ENCODE measurements around the gene ZGPAT.

The ZGPAT gene

GRCh38 chr20:63688228-63689045 lies 19.4 kb upstream of the ZGPAT start:
- H3K27ac ChIP-seq (ENCODE audit: low read depth, low read length): no peak overlapping the region
- no peaks in the 10 kb centered on the region for H3K79me2 ChIP-seq (ENCODE audit: control insufficient read depth, low read length)
- no peaks in the 10 kb centered on the region for H3K9me2 ChIP-seq (replicated peaks; ENCODE audit: control insufficient read depth, low read length)
- no peak overlapping the region for H3K4me3 ChIP-seq (ENCODE audit: low read length)
- H3F3A ChIP-seq (ENCODE audit: control insufficient read depth, insufficient read depth): no peaks in the 10 kb centered on the region
- H3K4me2 ChIP-seq (ENCODE audit: low read length): no peak overlapping the region
- peaks cover 4% of the 10 kb centered on the region; the same call in 1 of the 2 replicates for H3K36me3 ChIP-seq (ENCODE audit: control insufficient read depth, low read length)
- TF ChIP-seq, protein P1, sequence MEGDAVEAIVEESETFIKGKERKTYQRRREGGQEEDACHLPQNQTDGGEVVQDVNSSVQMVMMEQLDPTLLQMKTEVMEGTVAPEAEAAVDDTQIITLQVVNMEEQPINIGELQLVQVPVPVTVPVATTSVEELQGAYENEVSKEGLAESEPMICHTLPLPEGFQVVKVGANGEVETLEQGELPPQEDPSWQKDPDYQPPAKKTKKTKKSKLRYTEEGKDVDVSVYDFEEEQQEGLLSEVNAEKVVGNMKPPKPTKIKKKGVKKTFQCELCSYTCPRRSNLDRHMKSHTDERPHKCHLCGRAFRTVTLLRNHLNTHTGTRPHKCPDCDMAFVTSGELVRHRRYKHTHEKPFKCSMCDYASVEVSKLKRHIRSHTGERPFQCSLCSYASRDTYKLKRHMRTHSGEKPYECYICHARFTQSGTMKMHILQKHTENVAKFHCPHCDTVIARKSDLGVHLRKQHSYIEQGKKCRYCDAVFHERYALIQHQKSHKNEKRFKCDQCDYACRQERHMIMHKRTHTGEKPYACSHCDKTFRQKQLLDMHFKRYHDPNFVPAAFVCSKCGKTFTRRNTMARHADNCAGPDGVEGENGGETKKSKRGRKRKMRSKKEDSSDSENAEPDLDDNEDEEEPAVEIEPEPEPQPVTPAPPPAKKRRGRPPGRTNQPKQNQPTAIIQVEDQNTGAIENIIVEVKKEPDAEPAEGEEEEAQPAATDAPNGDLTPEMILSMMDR (IDR thresholded peaks at IDR 0.05; ENCODE audit: low read depth, low read length, poor library complexity, severe bottlenecking): no peak
- TF ChIP-seq EZH2phosphoT487 (IDR thresholded peaks at IDR 0.05; ENCODE audit: borderline replicate concordance, low read length): no peak
- H4K20me1 ChIP-seq (ENCODE audit: control insufficient read depth, insufficient read depth, low read depth, low read length): no peaks in the 10 kb centered on the region
- H3K4me1 ChIP-seq (ENCODE audit: control insufficient read depth, low read length): no peaks in the 10 kb centered on the region
- no peaks in the 10 kb centered on the region for H3K27me3 ChIP-seq (ENCODE audit: control insufficient read depth, low read length)
- no peaks in the 10 kb centered on the region for H3K9me3 ChIP-seq (ENCODE audit: control insufficient read depth, insufficient read depth, low read length)

- no peaks in the 10 kb centered on the region for H4K20me1 ChIP-seq (ENCODE audit: control insufficient read depth, insufficient read depth, low read depth, low read length)
- no peaks in the 10 kb centered on the region for H3K9me3 ChIP-seq (ENCODE audit: control insufficient read depth, insufficient read depth, low read length)
- H3K4me3 ChIP-seq (ENCODE audit: low read length): no peak overlapping the region
- peaks cover 10% of the 10 kb centered on the region for H3K36me3 ChIP-seq (ENCODE audit: control insufficient read depth, low read length)
- H3F3A ChIP-seq (ENCODE audit: control insufficient read depth, insufficient read depth): no peaks in the 10 kb centered on the region
- H3K27me3 ChIP-seq (ENCODE audit: control insufficient read depth, low read length): no peaks in the 10 kb centered on the region
- H3K9me2 ChIP-seq (replicated peaks; ENCODE audit: control insufficient read depth, low read length): no peaks in the 10 kb centered on the region
- no peak overlapping the region for H3K4me2 ChIP-seq (ENCODE audit: low read length)
- no peaks in the 10 kb centered on the region for H3K4me1 ChIP-seq (ENCODE audit: control insufficient read depth, low read length)
- no peaks in the 10 kb centered on the region for H3K79me2 ChIP-seq (ENCODE audit: control insufficient read depth, low read length)
- no peak overlapping the region for H3K27ac ChIP-seq (ENCODE audit: low read depth, low read length)
- TF ChIP-seq, protein P1 (IDR thresholded peaks at IDR 0.05; ENCODE audit: low read depth, low read length, poor library complexity, severe bottlenecking): no peak
- no peak for TF ChIP-seq EZH2phosphoT487 (IDR thresholded peaks at IDR 0.05; ENCODE audit: borderline replicate concordance, low read length)
These were observed 18.5 kb upstream of the ZGPAT start for GRCh38 chr20:63689046-63690002.

- Histone ChIP-seq H3K4me1 (ENCODE audit: control insufficient read depth, low read length) (no peaks in the 10 kb centered on the region), H4K20me1 (ENCODE audit: control insufficient read depth, insufficient read depth, low read depth, low read length) (no peaks in the 10 kb centered on the region), H3K27ac (ENCODE audit: low read depth, low read length) (no peak overlapping the region), H3K27me3 (ENCODE audit: control insufficient read depth, low read length) (no peaks in the 10 kb centered on the region), H3K4me3 (ENCODE audit: low read length) (no peak overlapping the region), H3K36me3 (ENCODE audit: control insufficient read depth, low read length) (peaks cover 12% of the 10 kb centered on the region), H3K9me2 (replicated peaks; ENCODE audit: control insufficient read depth, low read length) (no peaks in the 10 kb centered on the region), H3K79me2 (ENCODE audit: control insufficient read depth, low read length) (no peaks in the 10 kb centered on the region), H3F3A (ENCODE audit: control insufficient read depth, insufficient read depth) (no peaks in the 10 kb centered on the region), H3K4me2 (ENCODE audit: low read length) (no peak overlapping the region), H3K9me3 (ENCODE audit: control insufficient read depth, insufficient read depth, low read length) (no peaks in the 10 kb centered on the region)
- TF ChIP-seq EZH2phosphoT487 (IDR thresholded peaks at IDR 0.05; ENCODE audit: borderline replicate concordance, low read length): no peak
- TF ChIP-seq, protein P1 (IDR thresholded peaks at IDR 0.05; ENCODE audit: low read depth, low read length, poor library complexity, severe bottlenecking): no peak
These were observed 17.6 kb upstream of the ZGPAT start for GRCh38 chr20:63690003-63690897.

All from DOHH2 (cell line).